ENCODE measurements around the gene THSD8.
A peak's percentile ranks its signal among the peaks of the same experiment; 100 is the strongest.
"Not testable (repeated sequence)": the region's sequence is repeated elsewhere in the genome, so short reads cannot be mapped to it uniquely, and the experiment has no call there.

Gene THSD8

GRCh38 chr19:12833738-12834565 is 32.1 kb downstream of the THSD8 start:
- peak in 1 of 2 experiments; percentile 85 for DNase-seq

- DNase-seq = peak in 1 of 2 experiments; percentile 53
Measured at GRCh38 chr19:12834566-12834943, 32.7 kb downstream of the THSD8 start, which contains the start of gene RTBDN. TSS of gene RTBDN (minus strand) at chr19:12834579. CDS start at chr19:12829979, 4,600 bp downstream.

DNA sequence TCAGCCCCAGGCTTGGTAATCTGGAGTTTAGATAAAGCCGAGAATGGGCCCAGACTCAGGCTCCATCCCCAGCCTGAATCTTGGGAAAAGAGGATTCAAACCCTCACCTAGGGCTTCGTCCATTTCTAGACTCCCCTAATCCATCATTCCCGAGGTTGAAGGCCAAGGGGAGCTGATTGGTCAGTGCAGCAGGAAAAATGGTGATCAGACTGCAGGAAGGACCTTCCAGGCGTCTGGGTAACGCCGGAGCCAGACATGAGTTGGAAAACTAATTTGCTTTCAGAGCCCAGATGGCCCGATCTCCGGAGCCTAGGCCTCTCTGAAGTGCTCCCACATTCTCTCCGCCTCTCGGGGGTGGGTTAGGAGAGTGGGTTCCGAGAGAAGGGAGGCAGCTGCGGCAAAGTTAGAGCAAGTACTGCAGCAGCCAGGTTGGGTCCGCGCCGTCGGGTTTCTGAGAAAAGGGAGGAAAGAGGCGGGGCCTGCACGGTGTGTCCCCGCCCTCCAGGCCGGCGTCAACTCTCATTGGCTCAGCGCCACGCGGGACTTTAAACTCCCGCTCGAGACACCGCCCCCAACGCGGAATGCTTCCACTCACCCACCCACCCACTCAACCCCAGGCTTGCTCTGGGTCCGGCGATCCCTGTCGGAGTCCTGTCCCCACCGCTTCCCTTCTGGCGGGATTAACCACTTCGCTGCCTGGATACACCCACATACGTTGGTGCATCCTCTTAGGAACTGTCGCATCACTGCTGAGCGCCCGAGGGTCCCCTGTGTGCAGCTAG is 33.3 kb downstream of the THSD8 start:
- DNase-seq = peak in 1 of 2 experiments; percentile 60

- no peak for DNase-seq
Measured at GRCh38 chr19:12836529-12836863, 34.6 kb downstream of the THSD8 start.

DNA sequence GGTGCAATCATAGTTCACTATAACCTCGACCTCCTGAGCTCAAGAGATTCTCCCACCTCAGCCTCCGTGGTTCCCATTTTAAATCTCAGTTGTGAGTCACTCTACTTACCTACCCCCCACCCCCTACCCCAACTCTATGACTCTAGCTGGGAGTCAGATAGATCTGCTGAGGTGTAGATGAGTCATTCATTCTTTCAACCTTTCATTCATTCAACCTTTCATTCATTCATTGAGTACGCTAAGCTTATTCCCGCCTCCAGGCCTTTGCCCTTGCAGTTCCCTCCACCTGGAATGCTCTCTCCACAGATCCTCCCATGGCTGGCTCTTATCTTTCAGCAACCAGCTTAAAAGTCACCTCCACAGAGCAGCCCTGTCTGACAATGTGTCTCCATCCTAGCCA is 35.4 kb downstream of the THSD8 start:
- no peak for DNase-seq

DNA sequence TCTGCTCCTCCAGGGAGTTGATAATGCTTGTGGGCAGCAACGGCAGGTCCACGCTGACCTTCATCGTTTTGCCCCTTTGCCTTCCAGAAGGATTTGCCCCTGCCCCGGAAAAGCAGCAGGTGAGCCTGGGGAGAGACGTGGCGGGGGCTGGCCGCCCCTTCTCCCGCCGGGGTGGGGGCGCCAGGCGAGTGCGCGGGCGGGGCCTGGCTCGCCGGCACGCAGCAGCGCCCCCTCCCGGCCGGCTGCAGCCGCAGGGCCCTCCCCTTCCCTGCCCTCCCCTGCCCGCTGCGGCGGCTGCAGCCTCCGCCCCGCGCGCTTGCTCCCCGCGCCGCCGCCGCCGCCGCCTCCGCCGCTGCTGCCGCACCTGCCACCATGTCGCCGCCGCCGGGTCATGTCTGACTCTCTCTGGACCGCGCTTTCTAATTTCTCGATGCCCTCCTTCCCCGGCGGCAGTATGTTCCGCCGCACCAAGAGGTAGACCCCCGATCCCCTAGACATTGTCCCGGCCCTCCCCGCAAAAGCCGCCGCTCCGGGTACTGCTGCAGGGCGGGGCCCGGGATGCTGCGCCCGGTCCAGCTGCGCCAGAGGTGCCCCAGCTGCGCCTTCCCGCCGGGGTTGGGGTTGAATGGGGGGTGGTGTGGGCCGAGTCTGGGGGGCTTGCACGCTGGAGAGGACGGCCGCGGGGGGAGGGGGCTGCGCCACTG is 36.5 kb downstream of the THSD8 start, which contains the start of gene MAST1:
TSS of gene MAST1 (plus strand) at position 334 of the 704 bp plus-strand sequence. CDS start at position 392, 58 bp downstream.
- DNase-seq = peak in 1 of 2 experiments; percentile 69

- DNase-seq = no peak
Measured at GRCh38 chr19:12838886-12839756, 37.3 kb downstream of the THSD8 start.

GRCh38 chr19:12840091-12841079 is 38.5 kb downstream of the THSD8 start:
- DNase-seq = peak in 1 of 2 experiments; percentile 39

GRCh38 chr19:12841094-12841493 is 39.2 kb downstream of the THSD8 start:
- no peak for DNase-seq

GRCh38 chr19:12842511-12842910 is 40.6 kb downstream of the THSD8 start:
- DNase-seq = no peak

DNA sequence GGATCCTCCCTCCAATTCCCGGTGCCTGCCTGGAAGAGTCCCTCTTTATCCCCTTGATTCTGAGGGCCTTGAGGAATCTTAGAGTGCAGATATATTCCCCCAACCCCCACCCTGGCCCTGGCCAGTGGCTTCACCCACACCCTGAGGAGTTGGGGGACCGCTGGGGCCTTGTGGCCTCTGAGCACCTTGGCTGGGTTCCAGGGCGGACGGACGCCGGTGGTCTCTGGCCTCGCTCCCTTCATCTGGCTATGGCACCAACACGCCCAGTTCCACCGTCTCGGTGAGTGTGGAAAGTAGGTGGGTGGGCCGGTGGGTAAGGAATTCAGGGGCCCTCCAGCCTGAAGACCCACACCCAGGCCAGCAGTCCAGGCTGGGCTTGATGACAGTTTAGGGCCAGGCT is 41.5 kb downstream of the THSD8 start:
- DNase-seq = no peak

GRCh38 chr19:12843999-12844732 is 42.3 kb downstream of the THSD8 start:
- DNase-seq = no peak

GRCh38 chr19:12846613-12847012 is 44.7 kb downstream of the THSD8 start:
- DNase-seq = not testable (repeated sequence)

DNA sequence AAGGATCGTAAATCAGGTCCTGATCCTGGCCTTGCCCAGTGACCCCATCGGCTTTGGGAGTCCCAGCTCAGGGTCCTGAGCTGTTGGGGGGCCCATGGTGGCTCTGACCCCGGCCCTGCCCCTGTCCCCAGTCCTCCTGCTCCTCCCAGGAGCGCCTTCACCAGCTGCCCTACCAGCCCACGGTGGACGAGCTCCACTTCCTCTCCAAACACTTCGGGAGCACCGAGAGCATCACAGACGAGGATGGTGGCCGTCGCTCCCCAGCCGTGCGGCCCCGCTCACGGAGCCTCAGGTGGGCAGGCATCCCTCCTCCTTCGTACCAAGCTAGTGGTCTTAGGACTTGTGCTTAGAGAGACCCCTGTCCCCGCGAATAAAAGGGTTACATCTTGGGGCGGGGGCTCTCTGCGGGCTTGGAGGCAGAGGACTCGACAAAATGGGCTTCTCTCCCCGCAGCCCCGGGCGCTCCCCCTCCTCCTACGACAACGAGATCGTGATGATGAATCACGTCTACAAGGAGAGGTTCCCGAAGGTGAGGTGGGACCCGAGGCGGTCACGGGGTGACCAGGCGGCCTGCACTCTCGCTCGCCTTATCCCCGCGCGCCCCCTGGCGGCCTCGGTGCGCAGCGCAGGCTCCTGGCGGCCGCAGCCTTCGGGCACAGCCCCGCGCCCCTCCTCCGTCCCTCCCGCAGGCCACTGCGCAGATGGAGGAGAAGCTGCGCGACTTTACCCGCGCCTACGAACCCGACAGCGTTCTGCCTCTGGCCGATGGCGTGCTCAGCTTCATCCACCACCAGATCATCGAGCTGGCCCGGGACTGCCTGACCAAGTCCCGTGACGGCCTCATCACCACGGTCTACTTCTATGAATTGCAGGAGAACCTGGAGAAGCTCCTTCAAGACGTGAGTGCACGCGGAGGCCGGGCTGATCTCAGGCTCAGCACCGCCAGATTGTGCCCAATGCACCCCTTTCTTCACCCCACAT is 45.6 kb downstream of the THSD8 start:
- DNase-seq = no peak

Data from NCI-H446 (cell line).